T-helper 1 cell treated with Interleukin-12 subunit alpha and Interleukin-12 subunit beta and Interleukin-4 antibody, amounts not matched to agents 30 μg/mL and 1 μg/mL, for 36 hours (primary cell): ENCODE results near the gene PHTF2.
"Not testable (repeated sequence)": the region's sequence is repeated elsewhere in the genome, so short reads cannot be mapped to it uniquely, and the experiment has no call there.

ENCODE experiments used
- H3K27ac Mint-ChIP-seq: one replicate; pipeline ENCODE4 v1.8.0; 2021; ENCODE audit warnings: mild to moderate bottlenecking, mixed read lengths
- H3K27me3 Mint-ChIP-seq: one replicate; pipeline ENCODE4 v1.8.0; 2021; ENCODE audit warnings: low read depth, mixed read lengths
- H3K36me3 Mint-ChIP-seq: one replicate; pipeline ENCODE4 v1.8.0; 2021; ENCODE audit warnings: low read depth, mixed read lengths
- H3K4me1 Mint-ChIP-seq: one replicate; pipeline ENCODE4 v1.8.0; 2021; ENCODE audit warnings: low read depth, mixed read lengths
- H3K4me3 Mint-ChIP-seq: one replicate; pipeline ENCODE4 v1.8.0; 2021; ENCODE audit warnings: mild to moderate bottlenecking, moderate library complexity, mixed read lengths
- H3K9me3 Mint-ChIP-seq: one replicate; pipeline ENCODE4 v1.8.0; 2021; ENCODE audit warnings: mixed read lengths

PHTF2 gene

DNA sequence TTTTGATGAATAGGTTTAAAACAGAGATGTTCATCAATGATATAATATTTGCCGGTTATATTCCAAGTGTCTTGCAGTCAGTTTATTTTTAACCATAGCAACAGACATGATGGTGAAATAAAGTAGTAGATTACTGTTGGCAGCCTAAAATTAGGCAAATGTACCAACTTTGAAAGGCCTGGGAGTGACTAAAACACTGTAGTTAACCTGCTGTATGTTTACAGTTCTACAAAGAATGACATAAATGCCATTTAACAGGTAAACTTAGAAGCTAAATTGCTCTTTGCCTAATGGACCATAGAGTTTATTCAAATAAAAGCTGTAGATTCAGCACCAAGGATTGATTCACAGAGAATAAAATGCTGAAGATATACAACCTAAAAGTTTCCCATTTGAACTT is 64.1 kb downstream of the PHTF2 start:
- peaks cover 4% of the 10 kb centered on the region for H3K36me3 Mint-ChIP-seq
- H3K27me3 Mint-ChIP-seq: no peaks in the 10 kb centered on the region
- no peak overlapping the region for H3K4me3 Mint-ChIP-seq
- H3K27ac Mint-ChIP-seq: no peak overlapping the region
- peaks cover 10% of the 10 kb centered on the region for H3K4me1 Mint-ChIP-seq
- no peaks in the 10 kb centered on the region for H3K9me3 Mint-ChIP-seq

GRCh38 chr7:77863860-77864259 is 65.3 kb downstream of the PHTF2 start:
- no peak overlapping the region for H3K27ac Mint-ChIP-seq
- peaks cover 8% of the 10 kb centered on the region for H3K4me1 Mint-ChIP-seq
- no peaks in the 10 kb centered on the region for H3K27me3 Mint-ChIP-seq
- no peak overlapping the region for H3K4me3 Mint-ChIP-seq
- H3K36me3 Mint-ChIP-seq: peaks cover 2% of the 10 kb centered on the region
- H3K9me3 Mint-ChIP-seq: no peaks in the 10 kb centered on the region

DNA sequence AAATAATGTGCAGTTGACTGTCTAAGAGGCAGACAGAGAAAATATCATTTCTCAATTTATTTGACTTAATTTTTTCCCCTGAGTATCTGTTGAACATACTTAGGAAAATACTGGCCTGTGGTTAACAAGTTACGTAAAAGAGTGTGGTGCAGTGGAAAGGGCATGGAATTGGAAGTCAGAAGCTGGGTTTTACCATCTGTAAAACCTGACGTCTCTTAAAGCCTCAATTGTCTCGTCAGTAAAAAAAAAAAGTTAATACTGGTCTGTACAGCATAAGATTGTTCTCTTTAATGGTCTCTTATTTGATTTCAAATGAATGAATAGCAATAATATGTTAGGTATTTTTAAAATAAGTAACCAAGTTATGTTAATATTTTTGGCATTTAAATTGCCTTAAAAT is 67.8 kb downstream of the PHTF2 start:
- no peak overlapping the region for H3K4me3 Mint-ChIP-seq
- H3K4me1 Mint-ChIP-seq: peaks cover 6% of the 10 kb centered on the region
- H3K27ac Mint-ChIP-seq: no peak overlapping the region
- no peaks in the 10 kb centered on the region for H3K9me3 Mint-ChIP-seq
- no peaks in the 10 kb centered on the region for H3K27me3 Mint-ChIP-seq
- H3K36me3 Mint-ChIP-seq: peaks cover 9% of the 10 kb centered on the region

DNA sequence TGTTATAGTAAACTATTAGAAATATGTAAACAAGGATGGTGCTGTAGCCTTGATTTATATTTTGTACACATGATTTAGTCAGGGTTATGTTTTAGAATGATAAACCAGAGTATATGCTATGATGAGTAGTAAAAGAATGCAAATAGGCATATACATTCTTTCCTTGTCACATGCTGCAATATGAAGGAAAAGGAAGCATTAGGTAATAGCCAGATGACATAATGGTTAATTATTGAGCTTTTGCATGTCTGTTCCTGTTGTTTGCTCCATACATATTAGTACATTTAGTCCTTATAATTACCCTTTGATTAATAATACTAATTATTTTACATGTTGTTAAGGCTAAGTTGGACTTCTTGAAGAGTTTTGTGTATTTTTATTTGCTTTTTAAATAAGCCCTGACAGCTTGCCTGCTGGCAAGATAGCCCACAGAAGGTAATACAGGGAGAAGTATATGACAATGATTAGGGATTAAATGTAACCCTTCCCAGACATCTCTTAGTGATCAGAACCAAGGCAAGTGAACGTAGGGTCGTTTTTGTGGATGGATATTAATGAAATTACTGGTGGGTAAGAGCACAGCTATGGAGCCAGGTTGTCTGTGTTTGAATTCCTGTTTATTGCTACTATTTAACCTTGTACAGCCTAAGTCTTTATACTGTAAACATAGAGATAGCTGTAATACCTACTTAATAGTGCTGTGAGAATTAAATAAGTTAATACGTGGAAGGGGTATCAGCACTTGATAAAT is 68.4 kb downstream of the PHTF2 start:
- H3K9me3 Mint-ChIP-seq: no peaks in the 10 kb centered on the region

GRCh38 chr7:77867537-77867865 is 68.9 kb downstream of the PHTF2 start:
- H3K9me3 Mint-ChIP-seq: no peaks in the 10 kb centered on the region
- no peak overlapping the region for H3K4me3 Mint-ChIP-seq
- H3K4me1 Mint-ChIP-seq: peaks cover 6% of the 10 kb centered on the region
- H3K36me3 Mint-ChIP-seq: peaks cover 9% of the 10 kb centered on the region
- H3K27ac Mint-ChIP-seq: no peak overlapping the region
- no peaks in the 10 kb centered on the region for H3K27me3 Mint-ChIP-seq

More for the DNA sequence above, 68.4 kb downstream of the PHTF2 start:
- no peak overlapping the region for H3K27ac Mint-ChIP-seq
- H3K4me1 Mint-ChIP-seq: peaks cover 6% of the 10 kb centered on the region
- no peaks in the 10 kb centered on the region for H3K27me3 Mint-ChIP-seq
- no peak overlapping the region for H3K4me3 Mint-ChIP-seq
- peaks cover 9% of the 10 kb centered on the region for H3K36me3 Mint-ChIP-seq

DNA sequence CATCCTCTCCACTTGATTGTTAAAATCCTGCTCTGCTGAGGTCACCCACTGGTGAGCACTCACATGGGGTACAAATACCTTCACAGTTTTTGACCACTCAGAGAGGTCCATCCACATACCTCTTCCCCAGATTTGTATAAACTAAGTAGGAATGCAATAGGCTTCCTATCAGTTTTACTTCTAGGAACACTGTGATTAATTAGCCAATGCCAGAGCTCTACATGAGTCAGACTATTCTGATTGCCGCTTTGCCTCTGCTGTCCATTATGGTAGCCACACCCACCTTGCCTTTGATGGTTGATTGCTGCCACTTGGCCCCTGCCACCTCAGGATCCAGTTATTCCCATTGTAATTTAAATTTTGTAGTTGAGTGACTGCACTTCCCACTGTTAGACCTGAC is 73.7 kb downstream of the PHTF2 start:
- not testable (repeated sequence) for H3K27me3 Mint-ChIP-seq, H3K4me3 Mint-ChIP-seq, H3K27ac Mint-ChIP-seq, H3K9me3 Mint-ChIP-seq, H3K4me1 Mint-ChIP-seq
- H3K36me3 Mint-ChIP-seq: peaks cover 11% of the 10 kb centered on the region

DNA sequence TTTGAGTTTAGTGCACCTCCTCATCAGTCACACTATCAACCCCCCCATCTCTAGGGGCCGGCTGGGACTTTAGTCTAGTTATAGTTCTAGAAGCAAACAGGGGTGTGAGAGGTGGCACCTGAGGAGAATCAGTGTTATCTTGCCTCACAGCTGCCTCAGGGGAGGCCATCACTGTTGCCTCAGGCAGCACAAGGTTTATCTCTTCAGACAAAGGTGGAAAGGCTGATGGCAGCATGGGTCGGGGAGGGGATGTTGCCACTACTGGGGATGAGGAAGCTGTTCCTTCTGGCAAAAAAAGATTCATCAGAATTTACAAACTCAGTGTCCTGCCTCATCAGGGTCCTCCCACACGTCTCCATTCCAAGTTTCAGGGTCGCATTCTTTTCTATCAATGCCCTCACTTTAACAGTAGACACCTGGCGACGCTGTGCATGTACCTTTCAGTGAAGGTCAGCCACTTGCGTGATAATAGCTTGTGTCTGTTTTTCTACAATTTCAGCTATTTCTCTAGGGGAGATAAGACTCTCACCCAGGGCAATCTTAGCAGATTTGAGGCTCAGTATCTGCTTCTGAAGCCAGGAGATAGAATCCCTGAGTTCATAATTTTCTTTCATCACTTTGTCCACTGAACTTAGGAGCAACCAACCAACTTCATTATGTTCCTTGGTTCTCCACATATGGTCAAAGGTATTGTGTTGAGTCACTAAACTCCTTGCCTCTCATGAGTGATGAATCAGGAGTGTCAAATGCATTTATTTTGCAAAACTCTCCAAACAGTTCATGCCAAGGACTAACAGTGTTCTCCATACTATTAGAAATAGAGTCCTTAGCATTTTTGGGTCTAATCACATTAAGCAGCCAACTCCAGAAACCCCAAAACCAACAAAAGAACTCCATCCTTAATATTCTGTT is 75.1 kb downstream of the PHTF2 start:
- H3K36me3 Mint-ChIP-seq: peaks cover 11% of the 10 kb centered on the region
- not testable (repeated sequence) for H3K4me1 Mint-ChIP-seq, H3K9me3 Mint-ChIP-seq, H3K27ac Mint-ChIP-seq, H3K4me3 Mint-ChIP-seq, H3K27me3 Mint-ChIP-seq

DNA sequence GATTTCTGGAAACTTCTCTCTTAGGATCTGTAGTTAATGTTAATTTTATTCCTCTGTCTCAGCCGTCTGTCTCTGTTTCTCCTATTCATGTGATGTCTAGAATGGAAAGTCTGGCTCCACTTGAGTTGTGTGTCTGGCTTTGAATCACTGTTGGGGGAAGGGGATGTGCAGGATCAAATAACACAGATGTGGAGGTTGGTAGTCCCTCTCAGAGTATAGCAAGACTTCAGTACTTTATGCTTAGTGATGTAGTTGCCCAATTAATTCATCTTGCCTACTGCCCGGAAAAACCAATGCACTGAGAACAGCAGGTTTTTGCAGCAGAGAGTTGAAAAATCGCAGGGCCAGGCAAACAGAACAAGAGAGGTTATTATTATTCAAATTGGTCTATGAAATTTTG is 79.2 kb downstream of the PHTF2 start:
- Mint-ChIP-seq H3K27me3 (no peaks in the 10 kb centered on the region), H3K27ac (no peak overlapping the region), H3K4me3 (no peak overlapping the region), H3K9me3 (no peaks in the 10 kb centered on the region), H3K36me3 (peaks cover 8% of the 10 kb centered on the region), H3K4me1 (no peaks in the 10 kb centered on the region)

GRCh38 chr7:77878500-77878899 is 79.9 kb downstream of the PHTF2 start:
- Mint-ChIP-seq H3K9me3 (no peaks in the 10 kb centered on the region), H3K36me3 (peaks cover 8% of the 10 kb centered on the region), H3K4me1 (no peaks in the 10 kb centered on the region), H3K4me3 (no peak overlapping the region), H3K27me3 (no peaks in the 10 kb centered on the region), H3K27ac (no peak overlapping the region)

DNA sequence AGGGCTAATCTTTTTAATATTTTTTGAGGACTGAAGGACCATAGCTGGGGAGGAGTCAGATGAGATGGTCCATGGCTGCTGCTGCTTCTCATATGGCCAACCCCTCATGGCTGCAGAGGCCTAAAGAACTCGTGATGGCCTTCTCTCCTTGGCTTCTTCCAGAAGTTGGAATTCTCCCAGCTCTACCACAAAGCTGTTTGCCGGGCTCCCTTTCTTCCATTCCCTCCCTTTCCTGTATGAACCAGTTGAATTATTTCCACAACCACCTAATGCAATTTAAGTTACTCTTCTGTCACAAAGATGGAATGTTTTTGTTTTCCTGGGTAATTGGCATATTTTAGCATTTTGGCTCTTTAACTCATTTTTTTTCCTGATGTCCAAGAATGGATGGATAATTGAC is 80.7 kb downstream of the PHTF2 start:
- no peaks in the 10 kb centered on the region for H3K4me1 Mint-ChIP-seq
- H3K36me3 Mint-ChIP-seq: peaks cover 8% of the 10 kb centered on the region
- H3K27me3 Mint-ChIP-seq: no peaks in the 10 kb centered on the region
- no peaks in the 10 kb centered on the region for H3K9me3 Mint-ChIP-seq
- no peak overlapping the region for H3K27ac Mint-ChIP-seq
- H3K4me3 Mint-ChIP-seq: no peak overlapping the region

DNA sequence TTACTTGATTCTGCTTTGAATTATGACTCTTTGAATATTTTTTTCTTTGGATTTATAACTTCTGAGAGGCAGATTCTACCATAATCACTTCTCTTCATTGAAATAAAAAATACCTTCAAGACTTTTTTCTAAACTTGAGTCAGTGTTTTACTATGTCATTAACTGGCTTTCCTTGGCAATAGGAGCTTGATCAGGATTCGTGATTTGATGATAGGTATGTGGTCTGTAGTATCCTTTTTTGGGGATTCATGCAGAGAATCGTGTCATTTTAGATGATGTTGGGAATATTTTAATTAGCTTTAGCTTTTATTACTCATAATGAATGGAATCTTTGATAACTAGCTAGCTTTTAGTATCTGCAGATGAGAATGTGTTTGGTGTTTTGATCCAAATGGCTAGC is 83.3 kb downstream of the PHTF2 start:
- H3K27me3 Mint-ChIP-seq: no peaks in the 10 kb centered on the region
- no peaks in the 10 kb centered on the region for H3K9me3 Mint-ChIP-seq
- H3K4me1 Mint-ChIP-seq: no peaks in the 10 kb centered on the region
- peaks cover 4% of the 10 kb centered on the region for H3K36me3 Mint-ChIP-seq
- H3K27ac Mint-ChIP-seq: no peak overlapping the region
- H3K4me3 Mint-ChIP-seq: no peak overlapping the region

- Mint-ChIP-seq H3K36me3 (peaks cover 8% of the 10 kb centered on the region), H3K27me3 (no peaks in the 10 kb centered on the region), H3K4me3 (no peak overlapping the region)
Measured at GRCh38 chr7:77885155-77885554, 86.6 kb downstream of the PHTF2 start.

GRCh38 chr7:77887567-77887966 is 89.0 kb downstream of the PHTF2 start:
- H3K4me1 Mint-ChIP-seq: peaks cover 1% of the 10 kb centered on the region
- H3K27ac Mint-ChIP-seq: no peak overlapping the region

More at GRCh38 chr7:77885155-77885554, 86.6 kb downstream of the PHTF2 start:
- Mint-ChIP-seq H3K4me1 (peaks cover 1% of the 10 kb centered on the region), H3K27ac (no peak overlapping the region), H3K9me3 (no peaks in the 10 kb centered on the region)

DNA sequence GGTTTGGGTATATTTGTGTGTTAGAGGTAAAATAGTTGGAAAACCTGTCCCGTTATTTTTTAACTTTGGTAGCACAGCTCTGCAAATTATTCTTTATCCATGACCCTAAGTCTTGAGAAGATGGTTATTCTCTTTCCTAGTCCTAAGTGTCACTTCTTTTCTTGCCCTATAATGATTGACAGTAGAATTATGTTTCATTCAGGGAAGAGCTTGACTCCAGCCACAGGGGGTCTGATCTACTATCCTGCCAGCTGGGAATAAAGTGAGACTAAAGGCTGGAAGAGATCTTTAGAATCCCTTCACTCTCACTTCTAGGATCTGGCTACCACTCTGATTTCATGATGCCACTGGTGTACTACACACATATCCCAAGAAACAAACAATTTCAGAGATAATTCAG is 90.4 kb downstream of the PHTF2 start:
- Mint-ChIP-seq H3K9me3 (no peaks in the 10 kb centered on the region), H3K36me3 (peaks cover 6% of the 10 kb centered on the region), H3K4me3 (no peak overlapping the region), H3K27me3 (no peaks in the 10 kb centered on the region), H3K27ac (no peak overlapping the region), H3K4me1 (peaks cover 1% of the 10 kb centered on the region)

More at GRCh38 chr7:77887567-77887966, 89.0 kb downstream of the PHTF2 start:
- Mint-ChIP-seq H3K36me3 (peaks cover 6% of the 10 kb centered on the region), H3K4me3 (no peak overlapping the region), H3K9me3 (no peaks in the 10 kb centered on the region), H3K27me3 (no peaks in the 10 kb centered on the region)

DNA sequence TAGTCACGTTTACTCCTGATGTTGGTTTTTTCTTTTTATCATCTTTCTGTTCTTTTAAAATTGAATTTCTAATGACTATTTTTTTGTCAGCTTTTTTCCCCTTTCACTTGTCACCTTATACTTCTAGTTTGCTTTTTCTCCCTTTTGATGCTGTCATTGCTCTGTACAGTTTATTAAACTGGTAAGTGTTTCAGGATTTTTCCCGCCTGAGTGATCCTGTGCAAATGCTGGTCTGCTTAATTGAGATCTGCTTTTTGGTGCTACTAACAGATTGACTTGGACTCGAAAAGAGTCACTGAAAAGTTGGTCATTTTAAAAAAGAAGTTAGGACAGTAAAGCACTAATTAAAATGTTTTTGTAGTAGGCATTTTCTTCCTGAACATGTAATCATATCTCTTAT is 95.2 kb downstream of the PHTF2 start:
- H3K4me3 Mint-ChIP-seq: no peak overlapping the region
- no peak overlapping the region for H3K27ac Mint-ChIP-seq
- H3K27me3 Mint-ChIP-seq: no peaks in the 10 kb centered on the region
- no peaks in the 10 kb centered on the region for H3K9me3 Mint-ChIP-seq
- H3K4me1 Mint-ChIP-seq: no peaks in the 10 kb centered on the region
- peaks cover 3% of the 10 kb centered on the region for H3K36me3 Mint-ChIP-seq
